ENCODE results near the gene CST9. TPM values are rescaled to one million over a fixed set of nuclear protein-coding genes. Genes with fewer than 3 reads are reported as not detected.

The CST9 gene
- total and polyA plus RNA-seq, 2 of the 13 experiments (the other 11 are each of a cell fraction or from before 2014, with no cell fraction given): 0.07 TPM; not detected in 1

DNA sequence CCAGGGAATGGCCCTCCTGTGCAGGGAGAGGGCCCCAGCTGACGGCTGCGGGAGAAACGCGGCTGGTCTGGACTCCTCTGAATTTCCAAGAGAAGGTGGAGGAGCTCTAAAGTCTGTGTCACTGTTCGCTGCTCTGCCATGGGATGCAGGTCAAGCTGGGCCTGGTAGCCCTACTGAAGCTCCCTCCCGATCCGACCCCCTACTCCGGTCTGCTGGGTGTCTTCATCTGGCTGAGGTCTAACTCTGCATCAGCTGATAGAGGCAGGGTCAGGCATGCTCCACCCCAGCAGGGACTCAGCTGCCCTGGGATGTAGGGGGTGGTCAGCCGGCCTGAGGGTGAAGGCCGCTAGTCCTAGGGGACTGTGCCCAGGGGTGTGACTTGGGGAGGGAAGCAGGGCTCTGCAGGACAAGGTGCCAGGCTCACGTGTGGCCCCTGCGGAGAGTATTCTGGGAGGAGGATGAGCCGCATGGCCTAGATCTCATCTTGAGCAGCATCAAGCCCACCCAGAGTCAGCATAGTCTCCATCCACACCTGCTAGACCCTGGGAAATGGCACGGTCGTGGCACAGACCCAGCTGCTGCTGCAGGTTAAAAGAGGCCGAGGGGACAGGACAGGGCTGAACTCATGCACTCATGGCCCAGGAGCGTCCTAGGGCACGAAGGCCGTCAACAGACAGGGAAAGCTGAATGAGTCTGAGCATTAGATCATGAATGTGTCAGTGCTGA lies 30.6 kb upstream of the CST9 start (continued):
- TF ChIP-seq ZNF850 (CRISPR knock-in tag; conservative IDR thresholded peaks at IDR 0.05) (peak; percentile 83; the same call in 1 of the 2 replicates), NFIC (IDR thresholded peaks at IDR 0.05; ENCODE audit: low read length) (no peak), ZNF501 (CRISPR knock-in tag; IDR thresholded peaks at IDR 0.05) (0 out of 2 replicates have a peak, but pooled peaks have one; percentile 26), ZNF468 (CRISPR knock-in tag; IDR thresholded peaks at IDR 0.05) (peak; percentile 92; the same call in 1 of the 2 replicates), DNMT1 (CRISPR knock-in tag; IDR thresholded peaks at IDR 0.05) (no peak), ZNF451 (CRISPR knock-in tag; IDR thresholded peaks at IDR 0.05) (peak; percentile 69; the same call in 1 of the 2 replicates), KDM1A (CRISPR knock-in tag; IDR thresholded peaks at IDR 0.05) (no peak), ZFAT (CRISPR knock-in tag; conservative IDR thresholded peaks at IDR 0.05) (no peak), MED1 (CRISPR knock-in tag; IDR thresholded peaks at IDR 0.05) (peak; percentile 31; the same call in 1 of the 2 replicates), ZNF619 (CRISPR knock-in tag; IDR thresholded peaks at IDR 0.05) (peak; percentile 98), ATF1 (CRISPR knock-in tag; IDR thresholded peaks at IDR 0.05) (no peak), ZNF770 (CRISPR knock-in tag; IDR thresholded peaks at IDR 0.05) (no peak), CREB1 (IDR thresholded peaks at IDR 0.05) (no peak), CREB1 (CRISPR knock-in tag; IDR thresholded peaks at IDR 0.05) (no peak), ZNF772 (CRISPR knock-in tag; IDR thresholded peaks at IDR 0.05) (peak; percentile 57; the same call in 1 of the 2 replicates), ZNF747 (CRISPR knock-in tag; IDR thresholded peaks at IDR 0.05; ENCODE audit: borderline replicate concordance) (no peak), ELF4 (CRISPR knock-in tag; IDR thresholded peaks at IDR 0.05; ENCODE audit: borderline replicate concordance) (no peak), ZSCAN31 (CRISPR knock-in tag; IDR thresholded peaks at IDR 0.05; ENCODE audit: low read depth) (peak; percentile 36; the same call in 1 of the 2 replicates), ZNF883 (CRISPR knock-in tag; IDR thresholded peaks at IDR 0.05; ENCODE audit: not compliant biosample characterization) (no peak)
- TF ChIP-seq, protein P1, sequence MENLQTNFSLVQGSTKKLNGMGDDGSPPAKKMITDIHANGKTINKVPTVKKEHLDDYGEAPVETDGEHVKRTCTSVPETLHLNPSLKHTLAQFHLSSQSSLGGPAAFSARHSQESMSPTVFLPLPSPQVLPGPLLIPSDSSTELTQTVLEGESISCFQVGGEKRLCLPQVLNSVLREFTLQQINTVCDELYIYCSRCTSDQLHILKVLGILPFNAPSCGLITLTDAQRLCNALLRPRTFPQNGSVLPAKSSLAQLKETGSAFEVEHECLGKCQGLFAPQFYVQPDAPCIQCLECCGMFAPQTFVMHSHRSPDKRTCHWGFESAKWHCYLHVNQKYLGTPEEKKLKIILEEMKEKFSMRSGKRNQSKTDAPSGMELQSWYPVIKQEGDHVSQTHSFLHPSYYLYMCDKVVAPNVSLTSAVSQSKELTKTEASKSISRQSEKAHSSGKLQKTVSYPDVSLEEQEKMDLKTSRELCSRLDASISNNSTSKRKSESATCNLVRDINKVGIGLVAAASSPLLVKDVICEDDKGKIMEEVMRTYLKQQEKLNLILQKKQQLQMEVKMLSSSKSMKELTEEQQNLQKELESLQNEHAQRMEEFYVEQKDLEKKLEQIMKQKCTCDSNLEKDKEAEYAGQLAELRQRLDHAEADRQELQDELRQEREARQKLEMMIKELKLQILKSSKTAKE (CRISPR knock-in tag; IDR thresholded peaks at IDR 0.05; ENCODE audit: borderline replicate concordance): peak; percentile 44; the same call in 1 of the 2 replicates
- TF ChIP-seq, protein P2, sequence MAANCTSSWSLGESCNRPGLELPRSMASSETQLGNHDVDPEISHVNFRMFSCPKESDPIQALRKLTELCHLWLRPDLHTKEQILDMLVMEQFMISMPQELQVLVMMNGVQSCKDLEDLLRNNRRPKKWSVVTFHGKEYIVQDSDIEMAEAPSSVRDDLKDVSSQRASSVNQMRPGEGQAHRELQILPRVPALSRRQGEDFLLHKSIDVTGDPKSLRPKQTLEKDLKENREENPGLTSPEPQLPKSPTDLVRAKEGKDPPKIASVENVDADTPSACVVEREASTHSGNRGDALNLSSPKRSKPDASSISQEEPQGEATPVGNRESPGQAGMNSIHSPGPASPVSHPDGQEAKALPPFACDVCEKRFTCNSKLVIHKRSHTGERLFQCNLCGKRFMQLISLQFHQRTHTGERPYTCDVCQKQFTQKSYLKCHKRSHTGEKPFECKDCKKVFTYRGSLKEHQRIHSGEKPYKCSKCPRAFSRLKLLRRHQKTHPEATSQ (CRISPR knock-in tag; IDR thresholded peaks at IDR 0.05; ENCODE audit: borderline replicate concordance): peak; percentile 30; the same call in 1 of the 2 replicates
- TF ChIP-seq, protein P3, sequence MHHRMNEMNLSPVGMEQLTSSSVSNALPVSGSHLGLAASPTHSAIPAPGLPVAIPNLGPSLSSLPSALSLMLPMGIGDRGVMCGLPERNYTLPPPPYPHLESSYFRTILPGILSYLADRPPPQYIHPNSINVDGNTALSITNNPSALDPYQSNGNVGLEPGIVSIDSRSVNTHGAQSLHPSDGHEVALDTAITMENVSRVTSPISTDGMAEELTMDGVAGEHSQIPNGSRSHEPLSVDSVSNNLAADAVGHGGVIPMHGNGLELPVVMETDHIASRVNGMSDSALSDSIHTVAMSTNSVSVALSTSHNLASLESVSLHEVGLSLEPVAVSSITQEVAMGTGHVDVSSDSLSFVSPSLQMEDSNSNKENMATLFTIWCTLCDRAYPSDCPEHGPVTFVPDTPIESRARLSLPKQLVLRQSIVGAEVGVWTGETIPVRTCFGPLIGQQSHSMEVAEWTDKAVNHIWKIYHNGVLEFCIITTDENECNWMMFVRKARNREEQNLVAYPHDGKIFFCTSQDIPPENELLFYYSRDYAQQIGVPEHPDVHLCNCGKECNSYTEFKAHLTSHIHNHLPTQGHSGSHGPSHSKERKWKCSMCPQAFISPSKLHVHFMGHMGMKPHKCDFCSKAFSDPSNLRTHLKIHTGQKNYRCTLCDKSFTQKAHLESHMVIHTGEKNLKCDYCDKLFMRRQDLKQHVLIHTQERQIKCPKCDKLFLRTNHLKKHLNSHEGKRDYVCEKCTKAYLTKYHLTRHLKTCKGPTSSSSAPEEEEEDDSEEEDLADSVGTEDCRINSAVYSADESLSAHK (CRISPR knock-in tag; IDR thresholded peaks at IDR 0.05; ENCODE audit: borderline replicate concordance): peak; percentile 36; the same call in 1 of the 2 replicates

All from HepG2 (cell line).